Calu3 (cell line): Measurements from ENCODE around the gene PNPLA2. TPM values are rescaled to one million over a fixed set of nuclear protein-coding genes. Genes with fewer than 3 reads are reported as not detected.

Experiments
- BruUV-seq: library from RNA; stranded (reverse); fragments of 400-500 nt; replicated peaks from 2 replicates; lab custom pipeline; 2021; lab: Mats Ljungman, UMichigan
- CTCF ChIA-PET: fragments of 300-600 bp; sonication (Branson Sonifier 250); formaldehyde crosslinking; loops from one replicate; lab custom pipeline; 2022; ENCODE audit warnings: antibody characterized with exemption; lab: Charles Lee
- DNase-seq: peaks from one replicate; pipeline ENCODE4 v3.0.0; 2022
- H3K27ac Mint-ChIP-seq: one replicate; pipeline ENCODE4 v1.8.0; 2022; ENCODE audit warnings: mixed read lengths; ENCODE audit not compliant: unreplicated experiment
- H3K27me3 Mint-ChIP-seq: one replicate; pipeline ENCODE4 v1.8.0; 2022; ENCODE audit warnings: mixed read lengths; ENCODE audit not compliant: unreplicated experiment
- H3K36me3 Mint-ChIP-seq: one replicate; pipeline ENCODE4 v1.8.0; 2022; ENCODE audit warnings: mild to moderate bottlenecking, moderate library complexity, mixed read lengths; ENCODE audit not compliant: insufficient read depth, unreplicated experiment
- H3K4me1 Mint-ChIP-seq: one replicate; pipeline ENCODE4 v1.8.0; 2022; ENCODE audit warnings: mild to moderate bottlenecking, low read depth, mixed read lengths; ENCODE audit not compliant: unreplicated experiment
- H3K4me3 Mint-ChIP-seq: one replicate; pipeline ENCODE4 v1.8.0; 2022; ENCODE audit warnings: mild to moderate bottlenecking, low read depth, moderate library complexity, mixed read lengths; ENCODE audit not compliant: unreplicated experiment
- H3K9me3 Mint-ChIP-seq: one replicate; pipeline ENCODE4 v1.8.0; 2022; ENCODE audit warnings: low read depth, mixed read lengths; ENCODE audit not compliant: unreplicated experiment
- CTCF ChIP-seq: fragments of 200-600 bp; IDR thresholded peaks from one replicate; pipeline ENCODE4 v1.8.0; 2022; ENCODE audit warnings: antibody characterized with exemption; ENCODE audit not compliant: unreplicated experiment
- intact Hi-C: fragments of 100-400 bp; cut with micrococcal nuclease; formaldehyde crosslinking; loops from one replicate; pipeline ENCODE4 v1.10.0; 2022; ENCODE audit not compliant: unreplicated experiment
- total RNA-seq: library from RNA; stranded (reverse); gene quantifications from 2 replicates; pipeline ENCODE4 v1.2.3, GENCODE V29; 2022

Gene PNPLA2
- total RNA-seq, 1 experiment from 2014 or later: 134 TPM

- no peak for DNase-seq
- peaks cover 13% of the 10 kb centered on the region for H3K4me1 Mint-ChIP-seq
- no peak overlapping the region for H3K4me3 Mint-ChIP-seq
- no peaks in the 10 kb centered on the region for H3K27me3 Mint-ChIP-seq
- no TSS peak for BruUV-seq
- TF ChIP-seq CTCF: no peak
- H3K36me3 Mint-ChIP-seq: peaks cover 65% of the 10 kb centered on the region
- intact Hi-C loops: no loop called here
- no peak overlapping the region for H3K27ac Mint-ChIP-seq
- CTCF ChIA-PET: no interaction called here
- no peaks in the 10 kb centered on the region for H3K9me3 Mint-ChIP-seq
Measured at GRCh38 chr11:771617-772204, 47.0 kb upstream of the PNPLA2 start.

- intact Hi-C loops: no loop called here
- CTCF ChIA-PET: no interaction called here
- no peak overlapping the region for H3K27ac Mint-ChIP-seq
- H3K27me3 Mint-ChIP-seq: no peaks in the 10 kb centered on the region
- H3K4me1 Mint-ChIP-seq: peaks cover 13% of the 10 kb centered on the region
- no peak for TF ChIP-seq CTCF
- BruUV-seq: no TSS peak
- no peaks in the 10 kb centered on the region for H3K9me3 Mint-ChIP-seq
- peaks cover 65% of the 10 kb centered on the region for H3K36me3 Mint-ChIP-seq
- H3K4me3 Mint-ChIP-seq: no peak overlapping the region
- no peak for DNase-seq
Measured at GRCh38 chr11:772429-773390, 46.0 kb upstream of the PNPLA2 start.

GRCh38 chr11:773425-773824 is 45.3 kb upstream of the PNPLA2 start:
- intact Hi-C loops: no loop called here
- BruUV-seq: no TSS peak
- Mint-ChIP-seq H3K36me3 (peaks cover 65% of the 10 kb centered on the region), H3K9me3 (no peaks in the 10 kb centered on the region), H3K27ac (peak overlapping the region; percentile 60), H3K4me1 (peaks cover 13% of the 10 kb centered on the region), H3K27me3 (no peaks in the 10 kb centered on the region), H3K4me3 (no peak overlapping the region)
- TF ChIP-seq CTCF: no peak
- no peak for DNase-seq
- CTCF ChIA-PET: no interaction called here

GRCh38 chr11:773830-774229 is 44.9 kb upstream of the PNPLA2 start:
- no TSS peak for BruUV-seq
- Mint-ChIP-seq H3K36me3 (peaks cover 67% of the 10 kb centered on the region), H3K4me3 (no peak overlapping the region), H3K9me3 (no peaks in the 10 kb centered on the region), H3K27ac (peak overlapping the region; percentile 60), H3K4me1 (peaks cover 13% of the 10 kb centered on the region), H3K27me3 (no peaks in the 10 kb centered on the region)
- intact Hi-C loops: no loop called here
- no peak for TF ChIP-seq CTCF
- DNase-seq: no peak
- CTCF ChIA-PET: no interaction called here
